Natural killer cell (primary cell): Measurements from ENCODE around the gene NRARP. TPM values are rescaled to one million over a fixed set of nuclear protein-coding genes. Genes with fewer than 3 reads are reported as not detected.

Experiments used
- ATAC-seq, 3 donors: fragments of 150-1000 bp in 2 of 3; fragments of 200-7000 bp in 1 of 3; cut with Tn5 transposase; 1 replicate in 1 of 3; 2 replicates in 2 of 3; pipeline ENCODE4 v1.10.0; 2021; ENCODE audit warnings: mild to moderate bottlenecking in 2 of 3, moderate library complexity in 2 of 3
- DNase-seq, 2 donors: peaks; one replicate each; pipeline versions ENCODE4 v3.0.0 to v3.0.0-alpha.2; 2013 to 2021; ENCODE audit warnings: mixed read lengths in 1 of 2
- H3K27ac ChIP-seq: one replicate; pipeline ENCODE4 v1.5.1; 2013; ENCODE audit warnings: mild to moderate bottlenecking, low read length
- H3K27me3 ChIP-seq: one replicate; pipeline ENCODE4 v1.6.1; 2013; ENCODE audit warnings: low read length; ENCODE audit not compliant: control insufficient read depth, insufficient read depth
- H3K36me3 ChIP-seq: one replicate; pipeline ENCODE4 v1.6.1; 2013; ENCODE audit warnings: low read length; ENCODE audit not compliant: control insufficient read depth, insufficient read depth
- H3K4me1 ChIP-seq: one replicate; pipeline ENCODE4 v1.6.1; 2013; ENCODE audit warnings: low read length; ENCODE audit not compliant: control insufficient read depth, insufficient read depth
- H3K4me3 ChIP-seq: one replicate; pipeline ENCODE4 v1.5.1; 2013; ENCODE audit warnings: low read length
- H3K9me3 ChIP-seq: one replicate; pipeline ENCODE4 v1.6.1; 2013; ENCODE audit warnings: low read length; ENCODE audit not compliant: control insufficient read depth, insufficient read depth
- H3K27ac Mint-ChIP-seq, 2 donors: one replicate each; pipeline ENCODE4 v1.8.0; 2022; ENCODE audit warnings: mild to moderate bottlenecking in 2 of 2, mixed read lengths in 2 of 2, moderate library complexity in 1 of 2
- H3K27me3 Mint-ChIP-seq, 2 donors: one replicate each; pipeline ENCODE4 v1.8.0; 2022; ENCODE audit warnings: low read depth in 2 of 2, mixed read lengths in 2 of 2
- H3K36me3 Mint-ChIP-seq: one replicate; pipeline ENCODE4 v1.8.0; 2022; ENCODE audit warnings: mixed read lengths
- H3K4me1 Mint-ChIP-seq, 2 donors: one replicate each; pipeline ENCODE4 v1.8.0; 2022; ENCODE audit warnings: mixed read lengths in 2 of 2
- H3K4me3 Mint-ChIP-seq: one replicate; pipeline ENCODE4 v1.8.0; 2022; ENCODE audit warnings: mild to moderate bottlenecking, moderate library complexity, mixed read lengths
- H3K9me3 Mint-ChIP-seq, 2 donors: one replicate each; pipeline ENCODE4 v1.8.0; 2022; ENCODE audit warnings: mixed read lengths in 2 of 2
- CTCF ChIP-seq: fragments of 200-600 bp; IDR thresholded peaks from one replicate; pipeline ENCODE4 v1.8.0; 2022; ENCODE audit warnings: antibody characterized with exemption
- WGBS: methylation state at CpG from one replicate; pipeline ENCODE4 v1.1.7; 2013; ENCODE audit warnings: missing lambda C conversion rate; ENCODE audit not compliant: insufficient coverage; 5-methylcytosine and 5-hydroxymethylcytosine counted together
- intact Hi-C: fragments of 100-400 bp; cut with micrococcal nuclease; formaldehyde crosslinking; loops from one replicate; pipeline ENCODE4 v1.14.2; 2022
- total RNA-seq, 4 donors: library from RNA; stranded (reverse); fragments of 120-200 nt in 1 of 4; gene quantifications; one replicate each; pipeline versions ENCODE4 v1.2.3 to v1.2.4, GENCODE V29; 2013 to 2022

NRARP gene
- total RNA-seq, 3 donors from 2014 or later (not counting 1 experiment from before 2014, with no cell fraction given): 0.88 to 2.3 (median 1.2) TPM

DNA sequence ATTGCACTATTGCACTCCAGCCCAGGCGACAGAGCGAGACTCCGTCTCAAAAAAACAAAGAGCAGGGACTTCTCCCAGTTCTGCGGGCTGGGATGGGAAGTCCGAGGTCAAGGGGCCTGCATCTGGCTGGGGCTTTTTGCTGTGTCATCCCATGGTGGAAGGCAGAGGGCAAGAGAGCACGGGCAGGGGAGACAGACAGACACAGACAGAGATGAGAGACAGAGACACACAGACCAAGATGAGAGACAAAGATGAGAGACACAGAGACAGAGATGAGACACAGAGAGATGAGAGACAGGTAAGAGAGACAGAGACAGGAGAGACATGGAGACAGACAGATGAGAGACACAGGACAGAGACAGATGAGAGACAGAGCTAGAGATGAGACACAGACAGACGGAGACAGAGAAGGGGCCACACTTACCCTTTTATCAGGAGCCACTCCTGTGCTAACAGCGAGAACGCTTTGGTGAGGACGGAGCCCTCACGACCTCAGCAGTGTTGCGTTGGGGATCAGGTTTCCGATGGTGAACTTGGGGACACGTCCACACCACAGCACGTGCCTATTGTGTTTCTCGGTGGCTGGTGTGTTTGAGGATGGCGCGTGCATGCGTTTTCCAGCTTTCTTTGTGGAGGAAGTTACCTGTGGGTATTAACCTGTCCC, 33.4 kb downstream of the NRARP start:
- Mint-ChIP-seq H3K9me3 (no peaks in the 10 kb centered on the region), H3K4me3 (no peak overlapping the region), H3K36me3 (no peaks in the 10 kb centered on the region), H3K4me1 (peaks cover 4 to 13% of the 10 kb centered on the region in 2 donors), H3K27ac (no peak overlapping the region), H3K27me3 (no peaks in the 10 kb centered on the region)
- Histone ChIP-seq H3K27me3 (no peaks in the 10 kb centered on the region), H3K27ac (no peak overlapping the region), H3K4me3 (no peak overlapping the region), H3K4me1 (peaks cover 26% of the 10 kb centered on the region), H3K36me3 (peaks cover 42% of the 10 kb centered on the region), H3K9me3 (no peaks in the 10 kb centered on the region)
- ATAC-seq: no peak
- no peak for TF ChIP-seq CTCF
- DNase-seq: no peak
- intact Hi-C loops: no loop called here
- 84% methylated on average over 19 of the region's 19 CpGs for WGBS

DNA sequence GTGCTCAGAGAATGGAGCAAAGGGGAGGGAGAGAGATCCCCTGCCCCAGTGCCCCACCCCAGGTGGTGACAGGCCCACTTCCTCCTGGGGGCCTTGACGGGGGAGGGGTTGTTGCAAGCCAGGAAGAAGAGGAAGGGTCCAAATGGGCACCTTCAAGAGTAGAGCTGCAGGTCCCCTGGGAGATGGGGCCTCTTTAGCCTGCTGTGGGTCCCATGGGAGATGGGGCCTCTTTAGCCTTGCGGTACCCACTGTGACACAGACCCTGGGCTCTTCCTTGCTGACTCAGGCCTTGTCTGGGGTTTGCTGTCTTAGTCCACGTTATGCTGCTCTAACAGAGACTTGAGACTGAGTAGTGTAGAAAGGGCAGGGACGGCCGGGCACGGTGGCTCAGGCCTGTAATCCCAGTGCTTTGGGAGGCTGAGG, 34.1 kb downstream of the NRARP start:
- no peak overlapping the region for H3K27ac ChIP-seq
- peaks cover 26% of the 10 kb centered on the region for H3K4me1 ChIP-seq
- intact Hi-C loops: no loop called here
- no peak overlapping the region for H3K4me3 Mint-ChIP-seq
- H3K36me3 Mint-ChIP-seq: no peaks in the 10 kb centered on the region
- H3K9me3 ChIP-seq: no peaks in the 10 kb centered on the region
- H3K4me1 Mint-ChIP-seq: peaks cover 4 to 13% of the 10 kb centered on the region in 2 donors
- no peaks in the 10 kb centered on the region for H3K27me3 ChIP-seq
- no peak for ATAC-seq
- H3K4me3 ChIP-seq: no peak overlapping the region
- no peak for DNase-seq
- H3K9me3 Mint-ChIP-seq: no peaks in the 10 kb centered on the region
- H3K27me3 Mint-ChIP-seq: no peaks in the 10 kb centered on the region
- no peak overlapping the region for H3K27ac Mint-ChIP-seq
- WGBS: 73% methylated on average over 6 of the region's 6 CpGs
- TF ChIP-seq CTCF: no peak
- H3K36me3 ChIP-seq: peaks cover 40% of the 10 kb centered on the region

DNA sequence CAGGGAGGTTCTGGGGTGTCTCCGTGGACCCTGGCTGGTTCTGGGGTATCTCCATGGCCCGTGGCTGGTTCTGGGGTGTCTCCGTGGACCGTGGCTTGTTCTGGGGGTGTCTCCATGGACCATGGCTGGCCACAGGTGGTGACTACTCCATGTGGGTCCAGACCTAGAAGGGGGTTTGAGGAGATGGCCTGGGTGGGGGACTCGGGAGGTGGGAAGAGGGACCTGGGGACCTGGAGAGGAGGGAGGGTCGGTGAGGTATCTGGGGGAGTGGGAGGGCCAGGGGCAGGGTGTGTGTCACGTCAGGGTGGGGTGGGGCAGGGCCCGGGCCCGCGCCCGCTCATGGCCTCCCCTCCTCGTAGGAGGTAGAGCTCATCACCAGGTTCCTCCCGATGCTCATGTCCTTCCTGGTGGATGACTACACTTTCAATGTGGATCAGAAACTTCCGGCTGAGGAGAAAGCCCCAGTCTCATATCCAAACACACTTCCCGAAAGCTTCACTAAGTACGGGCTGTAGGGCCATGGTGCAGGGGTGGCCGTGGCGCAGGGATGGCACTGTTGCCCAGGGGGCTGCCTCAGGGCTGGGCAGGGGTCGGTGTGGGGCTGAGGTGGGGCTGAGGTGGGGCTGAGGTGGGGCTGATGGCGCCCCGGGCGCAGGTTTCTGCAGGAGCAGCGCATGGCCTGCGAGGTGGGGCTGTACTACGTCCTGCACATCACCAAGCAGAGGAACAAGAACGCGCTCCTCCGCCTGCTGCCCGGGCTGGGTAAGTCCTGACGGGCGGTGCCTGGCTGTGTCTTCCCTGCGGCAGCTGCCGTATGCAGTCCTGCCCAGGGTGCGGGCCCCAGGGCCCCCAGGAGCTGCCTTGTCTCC, 35.3 kb downstream of the NRARP start:
- ATAC-seq (no peak), DNase-seq (no peak)
- intact Hi-C loops: no loop called here
- Histone ChIP-seq H3K36me3 (peaks cover 30% of the 10 kb centered on the region), H3K27ac (no peak overlapping the region), H3K4me3 (no peak overlapping the region), H3K4me1 (peaks cover 19% of the 10 kb centered on the region), H3K27me3 (no peaks in the 10 kb centered on the region), H3K9me3 (no peaks in the 10 kb centered on the region)
- TF ChIP-seq CTCF: no peak
- peaks cover 4 to 14% of the 10 kb centered on the region in 2 donors for H3K4me1 Mint-ChIP-seq
- H3K27ac Mint-ChIP-seq: no peak overlapping the region
- H3K36me3 Mint-ChIP-seq: no peaks in the 10 kb centered on the region
- H3K27me3 Mint-ChIP-seq: no peaks in the 10 kb centered on the region
- WGBS: 90% methylated on average over 34 of the region's 34 CpGs
- no peak overlapping the region for H3K4me3 Mint-ChIP-seq
- H3K9me3 Mint-ChIP-seq: no peaks in the 10 kb centered on the region
